ENCODE data around the gene WDR73. TPM values are rescaled to one million over a fixed set of nuclear protein-coding genes. Genes with fewer than 3 reads are reported as not detected.
"Not testable (repeated sequence)": the region's sequence is repeated elsewhere in the genome, so short reads cannot be mapped to it uniquely, and the experiment has no call there.

The WDR73 gene
- total RNA-seq, 1 experiment from 2014 or later: 29.5 TPM

DNA sequence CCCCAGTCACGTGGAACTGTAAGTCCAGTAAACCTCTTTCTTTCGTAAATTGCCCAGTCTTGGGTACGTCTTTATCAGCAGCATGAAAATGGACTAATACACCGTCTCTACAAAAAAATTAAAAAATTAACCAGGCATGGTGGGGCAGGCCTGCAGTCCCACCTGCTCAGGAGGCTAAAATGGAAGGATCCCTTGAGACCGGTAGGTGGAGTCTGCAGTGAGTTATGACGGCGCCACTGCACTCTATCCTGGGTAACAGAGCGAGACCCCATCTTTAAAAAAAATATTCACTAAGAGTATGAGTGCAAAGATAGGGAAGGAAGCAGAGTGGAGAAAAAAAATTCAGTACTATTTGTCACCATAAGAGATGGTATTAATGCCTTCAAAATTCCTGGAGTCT, 36.3 kb upstream of the WDR73 start:
- peaks cover 58% of the 10 kb centered on the region for H3K79me2 ChIP-seq (ENCODE audit: low read depth)
- H3K9me2 ChIP-seq (ENCODE audit: insufficient read depth): no peaks in the 10 kb centered on the region
- peaks cover 35% of the 10 kb centered on the region for H3K36me3 ChIP-seq (ENCODE audit: low read depth)
- DNase-seq: no peak
- no peak overlapping the region for H3K27ac ChIP-seq
- no peak overlapping the region for H2AFZ ChIP-seq
- no peak overlapping the region for H3K4me3 ChIP-seq
- no peak overlapping the region for H3K4me2 ChIP-seq
- peaks cover 11% of the 10 kb centered on the region for H3K4me1 ChIP-seq (replicated peaks; ENCODE audit: insufficient read depth)
- no peaks in the 10 kb centered on the region for H3K27me3 ChIP-seq (ENCODE audit: insufficient read depth, low read depth)
- ChIA-PET CTCF (no interaction called here), POLR2A (ENCODE audit: unreplicated experiment) (no interaction called here)
- H3F3A ChIP-seq (ENCODE audit: insufficient read depth, low read depth): peaks cover 27% of the 10 kb centered on the region
- TF ChIP-seq EZH2 (IDR thresholded peaks at IDR 0.05; ENCODE audit: low read depth): no peak
- no peak for TF ChIP-seq CTCF (conservative IDR thresholded peaks at IDR 0.05)
- intact Hi-C loops (cut with micrococcal nuclease; ENCODE audit: unreplicated experiment): no loop called here
- H3K9me3 ChIP-seq (ENCODE audit: insufficient read depth, low read depth): no peaks in the 10 kb centered on the region
- BruUV-seq (replicated peaks): no TSS peak
- peaks cover 38% of the 10 kb centered on the region for H4K20me1 ChIP-seq (ENCODE audit: insufficient read depth)

DNA sequence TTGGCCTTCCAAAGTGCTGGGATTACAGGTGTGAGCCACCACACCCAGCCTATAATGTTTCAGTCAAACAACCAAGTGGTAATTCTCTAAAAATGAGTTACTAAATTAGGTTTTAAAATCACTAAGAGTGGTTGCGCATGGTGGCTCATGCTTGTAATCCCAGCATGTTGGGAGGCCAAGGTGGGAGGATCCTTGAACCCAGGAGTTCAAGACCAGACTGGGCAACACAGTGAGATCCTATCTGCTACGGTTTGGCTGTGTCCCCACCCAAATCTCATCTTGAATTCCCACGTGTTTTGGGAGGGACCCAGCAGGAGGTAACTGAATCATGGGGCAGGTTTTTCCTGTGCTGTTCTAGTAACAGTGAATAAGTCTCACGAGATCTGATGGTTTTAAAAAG, 35.8 kb upstream of the WDR73 start:
- Histone ChIP-seq H3K79me2 (ENCODE audit: low read depth) (peaks cover 53% of the 10 kb centered on the region), H3K4me2 (no peak overlapping the region), H3K27ac (no peak overlapping the region), H4K20me1 (ENCODE audit: insufficient read depth) (peaks cover 35% of the 10 kb centered on the region), H3K4me3 (no peak overlapping the region), H2AFZ (no peak overlapping the region), H3K4me1 (replicated peaks; ENCODE audit: insufficient read depth) (peaks cover 16% of the 10 kb centered on the region), H3K9me3 (ENCODE audit: insufficient read depth, low read depth) (no peaks in the 10 kb centered on the region), H3K36me3 (ENCODE audit: low read depth) (peaks cover 35% of the 10 kb centered on the region), H3F3A (ENCODE audit: insufficient read depth, low read depth) (peaks cover 32% of the 10 kb centered on the region), H3K9me2 (ENCODE audit: insufficient read depth) (no peaks in the 10 kb centered on the region), H3K27me3 (ENCODE audit: insufficient read depth, low read depth) (no peaks in the 10 kb centered on the region)
- intact Hi-C loops (cut with micrococcal nuclease; ENCODE audit: unreplicated experiment): no loop called here
- BruUV-seq (replicated peaks): no TSS peak
- ChIA-PET POLR2A (ENCODE audit: unreplicated experiment) (no interaction called here), CTCF (no interaction called here)
- DNase-seq: no peak
- TF ChIP-seq EZH2 (IDR thresholded peaks at IDR 0.05; ENCODE audit: low read depth) (no peak), CTCF (conservative IDR thresholded peaks at IDR 0.05) (no peak)

- peak overlapping the region; percentile 57; the same call in 1 of the 2 replicates for H3K27ac ChIP-seq
- H2AFZ ChIP-seq; H3K9me2 ChIP-seq (ENCODE audit: insufficient read depth); H3K27me3 ChIP-seq (ENCODE audit: insufficient read depth, low read depth); H3K4me3 ChIP-seq; H3K9me3 ChIP-seq (ENCODE audit: insufficient read depth, low read depth); DNase-seq; H4K20me1 ChIP-seq (ENCODE audit: insufficient read depth); BruUV-seq (replicated peaks); intact Hi-C loops (cut with micrococcal nuclease; ENCODE audit: unreplicated experiment); H3K4me2 ChIP-seq; CTCF ChIA-PET; POLR2A ChIA-PET (ENCODE audit: unreplicated experiment): not testable (repeated sequence)
- H3K4me1 ChIP-seq (replicated peaks; ENCODE audit: insufficient read depth): peaks cover 19% of the 10 kb centered on the region
- H3K79me2 ChIP-seq (ENCODE audit: low read depth): peaks cover 41% of the 10 kb centered on the region
- H3K36me3 ChIP-seq (ENCODE audit: low read depth): peaks cover 29% of the 10 kb centered on the region
- peaks cover 37% of the 10 kb centered on the region for H3F3A ChIP-seq (ENCODE audit: insufficient read depth, low read depth)
Observed at GRCh38 chr15:84686446-84686845, 32.4 kb upstream of the WDR73 start.

- ChIA-PET CTCF (interaction anchor here (0.6 to 1.0 kb wide), 4 partner anchors 11 to 94 kb away, joined by 5 to 10 read pairs (median 8); no protein-coding TSS in a partner anchor), POLR2A (ENCODE audit: unreplicated experiment) (interaction anchor here (0.7 kb wide), 1 partner anchor 21 kb away, joined by 25 read pairs; no protein-coding TSS in a partner anchor)
- peaks cover 29% of the 10 kb centered on the region for H3K79me2 ChIP-seq (ENCODE audit: low read depth)
- peak overlapping the region; percentile 44; the same call in 1 of the 2 replicates for H3K4me2 ChIP-seq
- peaks cover 41% of the 10 kb centered on the region for H3F3A ChIP-seq (ENCODE audit: insufficient read depth, low read depth)
- H3K4me1 ChIP-seq (replicated peaks; ENCODE audit: insufficient read depth): peaks cover 19% of the 10 kb centered on the region
- H3K9me2 ChIP-seq (ENCODE audit: insufficient read depth): no peaks in the 10 kb centered on the region
- H3K4me3 ChIP-seq: no peak overlapping the region
- no peaks in the 10 kb centered on the region for H3K27me3 ChIP-seq (ENCODE audit: insufficient read depth, low read depth)
- no peaks in the 10 kb centered on the region for H4K20me1 ChIP-seq (ENCODE audit: insufficient read depth)
- intact Hi-C loops (cut with micrococcal nuclease; ENCODE audit: unreplicated experiment): no loop called here
- DNase-seq: peak; percentile 59 to 78
- peak overlapping the region; percentile 57 for H3K27ac ChIP-seq
- H3K9me3 ChIP-seq (ENCODE audit: insufficient read depth, low read depth): no peaks in the 10 kb centered on the region
- H3K36me3 ChIP-seq (ENCODE audit: low read depth): peaks cover 20% of the 10 kb centered on the region
- no peak overlapping the region for H2AFZ ChIP-seq
- TF ChIP-seq EZH2 (IDR thresholded peaks at IDR 0.05; ENCODE audit: low read depth): no peak
- TF ChIP-seq CTCF (conservative IDR thresholded peaks at IDR 0.05): no peak
- no TSS peak for BruUV-seq (replicated peaks)
Observed at GRCh38 chr15:84685304-84685703, 31.2 kb upstream of the WDR73 start.
